ENCODE measurements around the gene SF3B2.

SF3B2 gene

GRCh38 chr11:66050581-66051231 is 1.5 kb upstream of the SF3B2 start:
- DNase-seq = peak in 2 of 3 experiments; percentile 32 to 56

DNA sequence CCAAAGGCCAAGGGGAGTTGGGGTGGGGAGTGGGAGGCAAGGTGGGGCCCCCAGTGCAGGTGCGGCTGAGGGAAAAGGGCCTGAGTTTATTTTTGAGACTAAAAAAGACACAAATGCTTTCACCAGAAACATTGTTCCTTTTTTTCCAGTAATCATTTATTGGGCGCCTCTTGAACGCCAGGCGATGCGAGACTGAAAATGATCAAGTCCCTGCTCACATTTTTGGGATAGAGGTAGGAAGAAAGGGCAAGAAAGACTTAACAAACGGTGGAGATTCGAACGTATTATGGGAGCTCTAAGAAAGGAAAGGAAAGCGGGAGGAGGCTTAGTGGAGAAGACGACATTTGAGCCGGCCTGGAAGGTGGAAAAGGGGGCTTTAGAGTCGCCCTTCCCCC is 796 bp upstream of the SF3B2 start:
- DNase-seq = no peak

- no peak for DNase-seq
Observed at GRCh38 chr11:66052664-66052982, 459 bp downstream of the SF3B2 start.

DNA sequence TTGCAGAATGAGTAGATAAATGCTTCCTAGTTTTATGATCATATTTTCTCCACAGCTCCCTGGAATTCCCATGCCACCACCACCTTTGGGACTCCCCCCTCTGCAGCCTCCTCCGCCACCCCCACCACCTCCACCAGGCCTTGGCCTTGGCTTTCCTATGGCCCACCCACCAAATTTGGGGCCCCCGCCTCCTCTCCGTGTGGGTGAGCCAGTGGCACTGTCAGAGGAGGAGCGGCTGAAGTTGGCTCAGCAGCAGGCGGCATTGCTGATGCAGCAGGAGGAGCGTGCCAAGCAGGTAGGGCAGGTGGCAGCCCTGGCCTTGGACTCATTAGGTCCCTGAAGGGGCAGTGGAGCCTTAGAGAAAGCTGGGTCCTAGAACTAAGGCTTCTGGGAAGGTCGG is 2.9 kb downstream of the SF3B2 start:
- DNase-seq = no peak

GRCh38 chr11:66056501-66056900 is 4.3 kb downstream of the SF3B2 start:
- DNase-seq = no peak

DNA sequence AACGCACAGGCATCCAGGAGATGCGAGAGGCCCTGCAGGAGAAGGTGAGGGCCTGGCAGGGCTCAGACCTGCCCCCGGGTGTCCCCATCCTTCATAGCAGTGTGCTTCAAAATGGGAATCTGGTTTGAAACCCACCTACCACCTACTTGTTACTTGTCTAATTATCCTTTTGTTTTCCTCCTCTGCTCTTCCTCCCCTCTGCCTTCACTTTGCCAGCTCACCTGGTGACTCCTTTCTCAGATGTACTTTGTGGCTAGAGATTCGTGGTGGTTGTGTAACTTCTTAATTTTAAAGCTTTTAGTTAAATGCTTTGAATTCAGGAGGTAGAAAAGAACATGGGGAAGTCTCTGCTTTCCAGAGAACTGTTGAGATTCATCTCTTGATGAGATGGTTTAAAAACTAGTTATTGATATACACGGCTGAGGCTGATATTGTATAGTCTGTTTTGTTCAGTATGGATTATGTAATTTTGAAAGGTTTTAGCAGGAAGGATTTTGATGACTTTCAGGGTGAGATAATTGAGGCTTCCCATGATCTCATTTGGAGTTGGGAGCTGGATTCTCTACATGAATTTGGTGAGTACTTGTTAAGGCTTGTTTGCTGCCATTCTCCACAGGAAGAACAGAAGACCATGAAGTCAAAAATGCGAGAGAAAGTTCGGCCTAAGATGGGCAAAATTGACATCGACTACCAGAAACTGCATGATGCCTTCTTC is 8.0 kb downstream of the SF3B2 start:
- no peak for DNase-seq

DNA sequence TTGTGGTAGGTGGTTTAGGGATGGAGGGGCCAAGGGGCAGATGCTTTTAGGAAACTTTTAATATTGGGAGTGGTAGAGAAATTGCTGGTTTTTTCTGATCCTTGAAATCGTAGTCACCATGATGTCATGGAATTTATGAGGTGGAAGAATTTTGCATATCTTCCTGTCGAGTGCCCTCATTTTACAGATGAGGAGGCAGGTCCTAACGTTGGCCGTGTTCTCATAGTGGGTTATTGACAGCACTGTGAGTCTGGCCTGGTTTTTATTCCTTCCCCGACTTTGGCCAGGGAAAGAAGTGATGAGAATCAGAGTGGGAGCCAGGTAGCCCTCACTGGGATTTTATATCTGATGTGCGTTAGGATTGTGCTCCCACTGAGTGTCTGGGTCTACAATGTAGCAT is 9.1 kb downstream of the SF3B2 start:
- DNase-seq = no peak

GRCh38 chr11:66062408-66062807 is 10.2 kb downstream of the SF3B2 start:
- DNase-seq = no peak

GRCh38 chr11:66063900-66064299 is 11.7 kb downstream of the SF3B2 start:
- DNase-seq = no peak

GRCh38 chr11:66064571-66064970 is 12.4 kb downstream of the SF3B2 start:
- DNase-seq = no peak

DNA sequence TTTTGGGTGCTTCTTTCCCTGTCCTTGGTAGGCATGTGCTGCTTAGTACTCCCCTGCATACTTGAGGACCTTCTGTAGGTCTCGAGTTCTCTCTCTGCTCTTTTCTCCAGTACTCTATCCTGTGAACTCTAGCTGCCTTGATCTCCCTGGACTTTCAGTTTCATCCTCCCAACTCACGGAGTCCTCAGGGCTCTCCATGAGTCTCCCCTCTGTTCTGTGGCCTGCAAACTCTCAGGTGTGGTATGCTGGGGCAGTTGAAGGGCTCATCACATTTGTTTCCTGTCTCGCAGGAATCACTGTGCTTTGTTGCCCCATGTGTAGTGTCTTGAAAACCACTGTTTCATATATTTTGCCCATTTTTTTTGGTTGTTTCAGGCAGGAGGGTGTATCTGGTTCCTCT is 14.6 kb downstream of the SF3B2 start:
- no peak for DNase-seq

DNA sequence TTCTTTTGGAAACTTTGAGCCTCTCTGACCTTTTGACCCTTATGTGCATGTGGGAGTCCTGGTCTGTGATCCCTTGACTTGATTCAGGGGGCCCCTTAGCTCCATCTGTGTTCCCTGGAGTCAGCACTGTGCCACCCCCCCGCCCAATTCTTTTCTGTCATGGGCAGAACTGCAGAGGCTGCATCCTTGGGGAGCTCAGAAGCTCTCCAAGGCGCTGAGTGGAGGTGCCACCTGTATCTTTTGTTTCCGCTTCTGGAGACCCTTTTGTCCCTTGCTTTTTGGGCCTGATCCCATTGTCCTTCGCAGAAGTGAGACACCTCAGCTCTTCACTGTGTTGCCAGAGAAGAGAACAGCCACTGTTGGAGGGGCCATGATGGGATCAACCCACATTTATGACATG is 15.5 kb downstream of the SF3B2 start:
- no peak for DNase-seq

- peak; percentile 53 to 82 (median 66) for DNase-seq
Observed at GRCh38 chr11:66068154-66068821, 16.1 kb downstream of the SF3B2 start.

GRCh38 chr11:66068923-66069714 is 17.0 kb downstream of the SF3B2 start:
- peak in 1 of 3 experiments; percentile 57 for DNase-seq

GRCh38 chr11:66069715-66070603 is 17.8 kb downstream of the SF3B2 start, which contains the start of gene PACS1:
Gene PACS1, plus strand, starts transcription at chr11:66070272. Its CDS starts 215 bp downstream, at chr11:66070487.
- DNase-seq = peak; percentile 52 to 79 (median 78)

GRCh38 chr11:66070604-66071380 is 18.6 kb downstream of the SF3B2 start:
- peak in 2 of 3 experiments; percentile 69 to 77 for DNase-seq

DNA sequence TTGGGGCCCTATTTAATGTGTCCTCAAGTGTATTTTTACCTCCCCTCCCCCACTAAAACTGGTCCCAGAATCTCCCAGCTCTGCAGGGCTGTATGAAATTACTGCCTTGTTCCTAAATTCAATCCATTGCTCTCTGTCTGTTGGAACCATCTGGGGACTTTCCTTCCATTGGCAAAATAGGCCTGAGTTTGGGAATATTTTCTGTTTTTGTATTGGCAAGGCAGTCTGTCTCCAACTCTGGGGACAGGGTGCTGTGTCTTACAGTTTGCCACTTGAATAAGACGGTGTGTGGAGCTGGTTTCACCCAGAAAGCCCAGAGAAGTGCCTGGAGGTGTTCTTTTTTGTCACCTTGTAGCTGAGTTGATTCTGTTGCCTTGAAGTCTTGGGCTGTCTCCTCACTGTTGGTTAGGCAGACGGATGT is 19.2 kb downstream of the SF3B2 start:
- DNase-seq = no peak

DNA sequence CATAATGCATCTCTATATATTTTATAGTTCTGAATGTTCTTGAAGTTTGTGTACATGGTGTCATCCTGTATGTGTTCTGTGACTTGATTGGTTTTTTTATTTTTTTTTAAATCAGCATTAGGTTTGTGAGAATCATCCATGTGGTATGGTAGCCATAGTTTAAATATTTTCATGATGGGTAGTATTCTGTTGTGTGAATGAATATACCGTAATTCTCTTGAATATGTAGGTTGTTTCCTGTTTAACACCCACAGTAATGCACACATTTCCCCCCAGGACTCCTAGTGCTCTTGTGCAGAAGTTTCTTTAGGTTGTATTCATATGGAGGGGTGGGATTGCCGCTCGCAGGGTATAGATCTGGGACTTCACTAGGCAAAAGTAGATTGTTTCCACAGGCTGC is 19.9 kb downstream of the SF3B2 start:
- DNase-seq = no peak

DNA sequence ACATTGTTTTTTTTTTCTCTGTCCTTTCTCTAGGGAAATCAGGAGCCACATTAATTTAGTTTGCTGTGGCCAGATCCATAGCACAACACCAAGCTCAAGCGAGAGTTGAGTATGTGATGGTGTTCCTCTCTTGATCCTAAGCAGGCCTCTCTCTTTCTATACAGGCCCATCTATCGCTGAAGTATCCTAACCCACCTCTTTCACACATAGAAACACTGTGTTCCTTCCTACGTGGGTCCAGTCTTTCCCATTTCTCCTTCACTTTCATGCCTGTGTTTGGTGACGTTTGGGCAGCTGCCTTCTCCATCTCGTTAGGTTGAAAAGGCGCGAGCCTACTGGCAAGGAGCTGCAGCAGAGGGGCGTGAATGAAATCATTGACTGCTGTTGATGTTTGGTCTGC is 20.4 kb downstream of the SF3B2 start:
- no peak for DNase-seq

DNA sequence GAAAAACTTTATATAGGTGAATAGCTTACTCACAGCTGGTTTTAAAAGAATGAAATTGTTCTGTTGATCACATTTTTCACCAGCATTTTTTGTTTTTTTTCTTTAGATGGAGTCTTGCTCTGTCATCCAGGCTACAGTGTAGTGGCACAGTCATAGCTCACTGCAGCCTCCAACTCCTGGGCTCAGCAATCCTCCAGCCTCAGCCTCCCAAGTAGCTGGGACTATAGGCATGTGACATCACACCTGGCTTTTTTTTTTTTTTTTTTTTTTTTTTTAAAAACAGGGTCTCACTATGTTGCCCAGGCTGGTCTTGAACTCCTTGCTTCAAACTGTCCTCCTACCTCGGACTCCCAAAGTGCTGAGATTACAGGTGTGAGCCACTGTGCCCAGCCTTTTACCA is 21.5 kb downstream of the SF3B2 start:
- DNase-seq = no peak

DNA sequence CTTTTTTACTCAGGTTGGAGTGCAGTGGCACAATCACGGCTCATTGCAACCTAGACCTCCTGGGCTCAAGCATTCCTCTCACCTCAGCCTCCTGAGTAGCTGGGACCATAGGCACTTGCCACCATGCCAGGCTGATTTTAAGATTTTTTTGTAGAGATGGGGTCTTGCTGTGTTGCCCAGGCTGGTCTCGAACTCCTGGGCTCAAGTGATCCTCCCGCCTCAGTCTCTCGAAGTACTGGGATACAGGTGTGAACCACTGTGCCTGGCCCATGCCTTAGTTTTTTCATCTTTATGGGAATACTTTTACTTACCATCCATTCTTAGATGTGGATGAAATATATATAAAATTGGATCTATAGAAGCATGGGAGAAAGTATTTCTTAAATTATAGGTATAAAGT is 23.1 kb downstream of the SF3B2 start:
- no peak for DNase-seq

Data from NCI-H1417 (cell line).